Liver (tissue), 9 donors: Measurements from ENCODE around the gene CCR8. TPM values are rescaled to one million over a fixed set of nuclear protein-coding genes. Genes with fewer than 3 reads are reported as not detected.

Experiments
- DNase-seq: peaks from one replicate; pipeline ENCODE4 v3.0.0-alpha.2; 2017; ENCODE audit warnings: low spot score
- H3K27ac ChIP-seq, 2 donors: one replicate each; pipeline ENCODE4 v1.7.0; 2013; ENCODE audit warnings: inconsistent platforms in 2 of 2, low read length in 2 of 2, control low read depth in 1 of 2, low read depth in 1 of 2, mild to moderate bottlenecking in 1 of 2
- H3K27me3 ChIP-seq, 4 donors: one replicate each; pipeline versions ENCODE4 v1.6.1 to v1.7.0; 2013; ENCODE audit warnings: low read length in 3 of 4, inconsistent platforms in 1 of 4, mild to moderate bottlenecking in 1 of 4, moderate library complexity in 1 of 4; ENCODE audit not compliant: control insufficient read depth in 4 of 4, insufficient read depth in 4 of 4
- H3K36me3 ChIP-seq, 4 donors: one replicate each; pipeline versions ENCODE4 v1.6.1 to v1.7.0; 2013; ENCODE audit warnings: low read length in 3 of 4, mild to moderate bottlenecking in 3 of 4, low read depth in 1 of 4, moderate library complexity in 1 of 4; ENCODE audit not compliant: control insufficient read depth in 4 of 4, insufficient read depth in 3 of 4
- H3K4me1 ChIP-seq, 4 donors: one replicate each; pipeline versions ENCODE4 v1.6.1 to v1.7.0; 2013; ENCODE audit warnings: low read length in 3 of 4, mild to moderate bottlenecking in 3 of 4, moderate library complexity in 1 of 4; ENCODE audit not compliant: control insufficient read depth in 4 of 4, insufficient read depth in 4 of 4
- H3K4me3 ChIP-seq, 3 donors: one replicate each; pipeline versions ENCODE4 v1.6.1 to v1.7.0; 2013; ENCODE audit warnings: low read length in 3 of 3, control low read depth in 1 of 3, low read depth in 1 of 3, mild to moderate bottlenecking in 1 of 3
- H3K9ac ChIP-seq, 2 donors: one replicate each; pipeline ENCODE4 v1.7.0; 2013; ENCODE audit warnings: low read length in 2 of 2, mild to moderate bottlenecking in 2 of 2, moderate library complexity in 2 of 2, control low read depth in 1 of 2, low read depth in 1 of 2
- H3K9me3 ChIP-seq, 4 donors: one replicate each; pipeline versions ENCODE4 v1.6.1 to v1.7.0; 2013; ENCODE audit warnings: low read length in 3 of 4; ENCODE audit not compliant: control insufficient read depth in 4 of 4
- EGR1 ChIP-seq, 2 donors: IDR thresholded peaks; 2 replicates each; pipeline ENCODE4 v1.6.1; 2016 to 2018; ENCODE audit warnings: antibody characterized with exemption in 2 of 2, low read depth in 2 of 2
- FOXA1 ChIP-seq: IDR thresholded peaks from 2 replicates; pipeline ENCODE4 v1.6.1; 2016; ENCODE audit warnings: antibody characterized with exemption
- FOXA2 ChIP-seq: IDR thresholded peaks from 2 replicates; pipeline ENCODE4 v1.6.1; 2016; ENCODE audit warnings: antibody characterized with exemption
- HNF4A ChIP-seq, 2 donors: conservative IDR thresholded peaks; 2 replicates each; pipeline ENCODE4 v1.6.1; 2016; ENCODE audit warnings: antibody characterized with exemption in 2 of 2, mild to moderate bottlenecking in 2 of 2
- HNF4G ChIP-seq: IDR thresholded peaks from 2 replicates; pipeline ENCODE4 v1.6.1; 2016; ENCODE audit warnings: antibody characterized with exemption
- JUND ChIP-seq, 2 donors: IDR thresholded peaks; 2 replicates each; pipeline ENCODE4 v1.6.1; 2016; ENCODE audit warnings: antibody characterized with exemption in 2 of 2
- NR2F2 ChIP-seq: IDR thresholded peaks from 2 replicates; pipeline ENCODE4 v1.6.1; 2016; ENCODE audit warnings: antibody characterized with exemption
- RAD21 ChIP-seq, 2 donors: IDR thresholded peaks; 2 replicates each; pipeline ENCODE4 v1.6.1; 2016; ENCODE audit warnings: antibody characterized with exemption in 2 of 2, mild to moderate bottlenecking in 2 of 2
- SP1 ChIP-seq: IDR thresholded peaks from 2 replicates; pipeline ENCODE4 v1.6.1; 2018; ENCODE audit warnings: antibody characterized with exemption, mild to moderate bottlenecking
- TAF1 ChIP-seq: conservative IDR thresholded peaks from 2 replicates; pipeline ENCODE4 v1.6.1; 2016; ENCODE audit warnings: antibody characterized with exemption, mild to moderate bottlenecking
- WGBS: extraction: QIAGEN DNeasy Blood & Tissue Kit; methylation state at CpG from one replicate; pipeline ENCODE4 v1.1.7; 2013; 5-methylcytosine and 5-hydroxymethylcytosine counted together
- polyA plus RNA-seq, 2 donors: library from polyadenylated mRNA; stranded (reverse) in 1 of 2; unstranded in 1 of 2; fragments of 200-250 nt in 1 of 2; fragments of >200 nt in 1 of 2; fragmentation: Nextera tagmentation in 1 of 2; extraction: Ambion mirVana in 1 of 2; gene quantifications; one replicate each; pipeline versions ENCODE4 v1.2.1 to v1.2.3, GENCODE V29; 2013 to 2015
- total RNA-seq, 2 donors: library from RNA; depleted of rRNA; stranded (reverse); fragments of >200 nt; gene quantifications; one replicate each; pipeline ENCODE4 v1.2.3, GENCODE V29; 2014
- TF ChIP-seq, protein P1 (sequence below): fragments of 150-350 bp; IDR thresholded peaks from 2 replicates; pipeline ENCODE4 v1.5.1; 2017; ENCODE audit warnings: improper control_type of control experiment, low read depth, low read length; ENCODE audit not compliant: missing input control
- TF ChIP-seq, protein P2 (sequence below): IDR thresholded peaks from 2 replicates; pipeline ENCODE4 v1.6.1; 2016; ENCODE audit warnings: antibody characterized with exemption
- TF ChIP-seq, protein P3 (sequence below): IDR thresholded peaks from 2 replicates; pipeline ENCODE4 v1.6.1; 2016; ENCODE audit warnings: antibody characterized with exemption, mild to moderate bottlenecking
- TF ChIP-seq, protein P4 (sequence below): IDR thresholded peaks from 2 replicates; pipeline ENCODE4 v1.6.1; 2016; ENCODE audit warnings: antibody characterized with exemption
- donor health status: healthy.
- donor health status: healthy.
- donor health status: healthy.
- donor health status: healthy.
- donor health status: healthy.

CCR8 gene
- total and polyA plus RNA-seq, 4 donors: not detected

DNA sequence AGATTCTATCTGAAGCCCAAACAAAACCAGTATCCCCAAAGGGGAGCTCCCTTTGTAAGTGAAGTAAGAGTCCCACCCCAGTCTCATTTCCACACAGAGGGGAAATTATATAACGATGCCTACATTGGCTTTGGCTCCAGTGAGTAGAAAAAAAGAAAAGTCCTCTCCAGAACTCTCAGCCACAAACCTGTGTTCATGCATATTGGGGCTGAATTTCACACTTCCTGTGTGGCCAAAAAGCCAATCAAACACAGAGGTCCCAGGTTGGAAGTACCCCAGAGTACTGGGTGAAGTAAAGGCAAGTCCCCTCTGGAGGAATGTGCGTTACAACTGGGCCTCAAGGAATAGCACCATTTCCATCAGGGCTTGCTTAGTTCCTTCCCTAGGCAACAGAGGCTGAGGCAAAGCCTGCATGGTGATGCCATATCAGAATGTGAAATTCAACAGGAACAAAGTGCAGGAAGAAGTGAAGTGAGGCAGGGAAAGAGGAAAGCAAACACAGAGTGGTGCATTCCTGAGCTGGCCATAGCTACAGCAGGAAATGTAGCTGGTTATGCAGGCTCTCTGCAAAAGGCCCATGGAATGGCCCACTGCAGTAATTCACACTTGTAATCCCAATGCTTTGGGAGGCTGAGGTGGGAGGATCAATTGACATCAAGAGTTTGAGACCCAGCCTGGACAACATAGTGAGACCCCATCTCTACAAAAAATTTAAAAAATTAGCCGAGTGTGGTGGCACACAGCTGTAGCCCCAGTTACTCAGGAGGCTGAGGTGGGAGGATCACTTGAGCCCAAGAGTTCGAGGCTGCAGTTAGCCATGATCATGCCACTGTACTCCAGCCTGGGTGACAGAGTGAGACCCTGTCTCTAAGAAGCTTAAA lies 33.1 kb upstream of the CCR8 start (continued):
- TF ChIP-seq EGR1 (IDR thresholded peaks at IDR 0.05; ENCODE audit: low read depth in 2 of 2) (no peak), NR2F2 (no peak)
- TF ChIP-seq, protein P1, sequence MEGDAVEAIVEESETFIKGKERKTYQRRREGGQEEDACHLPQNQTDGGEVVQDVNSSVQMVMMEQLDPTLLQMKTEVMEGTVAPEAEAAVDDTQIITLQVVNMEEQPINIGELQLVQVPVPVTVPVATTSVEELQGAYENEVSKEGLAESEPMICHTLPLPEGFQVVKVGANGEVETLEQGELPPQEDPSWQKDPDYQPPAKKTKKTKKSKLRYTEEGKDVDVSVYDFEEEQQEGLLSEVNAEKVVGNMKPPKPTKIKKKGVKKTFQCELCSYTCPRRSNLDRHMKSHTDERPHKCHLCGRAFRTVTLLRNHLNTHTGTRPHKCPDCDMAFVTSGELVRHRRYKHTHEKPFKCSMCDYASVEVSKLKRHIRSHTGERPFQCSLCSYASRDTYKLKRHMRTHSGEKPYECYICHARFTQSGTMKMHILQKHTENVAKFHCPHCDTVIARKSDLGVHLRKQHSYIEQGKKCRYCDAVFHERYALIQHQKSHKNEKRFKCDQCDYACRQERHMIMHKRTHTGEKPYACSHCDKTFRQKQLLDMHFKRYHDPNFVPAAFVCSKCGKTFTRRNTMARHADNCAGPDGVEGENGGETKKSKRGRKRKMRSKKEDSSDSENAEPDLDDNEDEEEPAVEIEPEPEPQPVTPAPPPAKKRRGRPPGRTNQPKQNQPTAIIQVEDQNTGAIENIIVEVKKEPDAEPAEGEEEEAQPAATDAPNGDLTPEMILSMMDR: no peak

DNA sequence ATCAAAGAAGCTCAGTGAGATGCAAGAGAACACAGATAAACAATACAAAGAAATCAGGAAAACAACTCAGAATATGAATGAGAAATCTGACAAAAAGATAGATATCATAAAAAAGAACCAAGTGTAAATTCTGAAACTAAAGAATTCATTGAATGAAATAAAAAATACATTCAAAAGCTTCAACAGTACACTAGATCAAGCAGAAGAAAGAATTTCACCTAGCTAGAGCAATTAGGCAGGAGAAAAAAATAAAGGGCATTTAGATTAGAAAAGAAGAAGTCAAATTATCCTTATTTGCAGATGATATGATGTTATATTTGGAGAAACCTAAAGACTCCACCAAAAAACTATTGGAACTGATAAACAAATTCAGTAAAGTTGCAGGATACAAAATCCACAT lies 30.2 kb upstream of the CCR8 start:
- no peak overlapping the region for H3K27ac ChIP-seq
- no peaks in the 10 kb centered on the region for H3K27me3 ChIP-seq
- H3K36me3 ChIP-seq: no peaks in the 10 kb centered on the region
- no peak overlapping the region for H3K4me3 ChIP-seq
- peaks cover 0 to 3% (median 0%) of the 10 kb centered on the region in 4 donors for H3K4me1 ChIP-seq
- no peaks in the 10 kb centered on the region for H3K9me3 ChIP-seq
- no peak for DNase-seq
- TF ChIP-seq EGR1 (IDR thresholded peaks at IDR 0.05; ENCODE audit: low read depth in 2 of 2) (no peak), RAD21 (IDR thresholded peaks at IDR 0.05) (no peak), NR2F2 (no peak), FOXA1 (no peak), TAF1 (no peak), SP1 (no peak)
- TF ChIP-seq, protein P2, sequence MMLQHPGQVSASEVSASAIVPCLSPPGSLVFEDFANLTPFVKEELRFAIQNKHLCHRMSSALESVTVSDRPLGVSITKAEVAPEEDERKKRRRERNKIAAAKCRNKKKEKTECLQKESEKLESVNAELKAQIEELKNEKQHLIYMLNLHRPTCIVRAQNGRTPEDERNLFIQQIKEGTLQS: no peak
- TF ChIP-seq, protein P3, sequence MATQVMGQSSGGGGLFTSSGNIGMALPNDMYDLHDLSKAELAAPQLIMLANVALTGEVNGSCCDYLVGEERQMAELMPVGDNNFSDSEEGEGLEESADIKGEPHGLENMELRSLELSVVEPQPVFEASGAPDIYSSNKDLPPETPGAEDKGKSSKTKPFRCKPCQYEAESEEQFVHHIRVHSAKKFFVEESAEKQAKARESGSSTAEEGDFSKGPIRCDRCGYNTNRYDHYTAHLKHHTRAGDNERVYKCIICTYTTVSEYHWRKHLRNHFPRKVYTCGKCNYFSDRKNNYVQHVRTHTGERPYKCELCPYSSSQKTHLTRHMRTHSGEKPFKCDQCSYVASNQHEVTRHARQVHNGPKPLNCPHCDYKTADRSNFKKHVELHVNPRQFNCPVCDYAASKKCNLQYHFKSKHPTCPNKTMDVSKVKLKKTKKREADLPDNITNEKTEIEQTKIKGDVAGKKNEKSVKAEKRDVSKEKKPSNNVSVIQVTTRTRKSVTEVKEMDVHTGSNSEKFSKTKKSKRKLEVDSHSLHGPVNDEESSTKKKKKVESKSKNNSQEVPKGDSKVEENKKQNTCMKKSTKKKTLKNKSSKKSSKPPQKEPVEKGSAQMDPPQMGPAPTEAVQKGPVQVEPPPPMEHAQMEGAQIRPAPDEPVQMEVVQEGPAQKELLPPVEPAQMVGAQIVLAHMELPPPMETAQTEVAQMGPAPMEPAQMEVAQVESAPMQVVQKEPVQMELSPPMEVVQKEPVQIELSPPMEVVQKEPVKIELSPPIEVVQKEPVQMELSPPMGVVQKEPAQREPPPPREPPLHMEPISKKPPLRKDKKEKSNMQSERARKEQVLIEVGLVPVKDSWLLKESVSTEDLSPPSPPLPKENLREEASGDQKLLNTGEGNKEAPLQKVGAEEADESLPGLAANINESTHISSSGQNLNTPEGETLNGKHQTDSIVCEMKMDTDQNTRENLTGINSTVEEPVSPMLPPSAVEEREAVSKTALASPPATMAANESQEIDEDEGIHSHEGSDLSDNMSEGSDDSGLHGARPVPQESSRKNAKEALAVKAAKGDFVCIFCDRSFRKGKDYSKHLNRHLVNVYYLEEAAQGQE: no peak
- no peak overlapping the region for H3K9ac ChIP-seq

DNA sequence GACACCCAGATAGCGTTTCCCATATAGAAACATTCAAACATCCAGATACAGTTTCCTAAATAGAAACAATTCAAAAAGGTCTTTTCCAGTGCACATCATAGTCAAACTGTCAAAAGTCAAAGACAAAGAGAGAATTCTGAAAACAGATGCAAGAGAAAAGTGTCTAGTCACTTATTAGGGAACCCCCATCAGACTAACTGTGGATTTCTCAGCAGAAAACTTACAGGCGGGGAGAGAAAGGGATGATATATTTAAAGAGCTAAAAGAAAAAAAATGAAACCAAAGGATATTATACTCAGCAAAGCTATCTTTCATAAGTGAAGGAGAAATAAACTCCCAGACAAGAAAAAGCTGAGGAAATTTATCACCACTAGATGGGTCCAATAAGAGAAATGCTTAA lies 27.3 kb upstream of the CCR8 start:
- no peak for DNase-seq
- 97% methylated on average over 2 of the region's 2 CpGs for WGBS
- no peaks in the 10 kb centered on the region for H3K9me3 ChIP-seq
- no peaks in the 10 kb centered on the region for H3K27me3 ChIP-seq
- H3K9ac ChIP-seq: no peak overlapping the region
- no peaks in the 10 kb centered on the region for H3K4me1 ChIP-seq
- H3K36me3 ChIP-seq: no peaks in the 10 kb centered on the region
- TF ChIP-seq HNF4G (no peak), TAF1 (no peak), HNF4A (conservative IDR thresholded peaks at IDR 0.05) (no peak), FOXA2 (no peak), NR2F2 (no peak), SP1 (no peak), JUND (IDR thresholded peaks at IDR 0.05) (no peak), FOXA1 (no peak), RAD21 (IDR thresholded peaks at IDR 0.05) (no peak)
- TF ChIP-seq, protein P4, sequence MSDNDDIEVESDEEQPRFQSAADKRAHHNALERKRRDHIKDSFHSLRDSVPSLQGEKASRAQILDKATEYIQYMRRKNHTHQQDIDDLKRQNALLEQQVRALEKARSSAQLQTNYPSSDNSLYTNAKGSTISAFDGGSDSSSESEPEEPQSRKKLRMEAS: no peak
- H3K27ac ChIP-seq: no peak overlapping the region
- no peak overlapping the region for H3K4me3 ChIP-seq
